Thyroid gland (tissue), 4 donors: ENCODE data around the gene BCL2. TPM values are rescaled to one million over a fixed set of nuclear protein-coding genes. Genes with fewer than 3 reads are reported as not detected.

Experiments
- DNase-seq, 2 donors: peaks; one replicate each; pipeline ENCODE4 v3.0.0-alpha.2; 2019
- H3K27ac ChIP-seq, 3 donors: fragments of 200-600 bp; sonication (generic); 1 replicate in 2 of 3; 2 replicates in 1 of 3; pipeline ENCODE4 v1.5.1; 2016 to 2019; ENCODE audit warnings: mild to moderate bottlenecking in 1 of 3, moderate library complexity in 1 of 3
- H3K27me3 ChIP-seq: fragments of 200-600 bp; sonication (generic); one replicate; pipeline ENCODE4 v1.5.1; 2019
- H3K36me3 ChIP-seq, 2 donors: fragments of 200-600 bp; sonication (generic); one replicate each; pipeline ENCODE4 v1.5.1; 2016 to 2019
- H3K4me1 ChIP-seq, 2 donors: fragments of 200-600 bp; sonication (generic); one replicate each; pipeline ENCODE4 v1.5.1; 2017 to 2019
- H3K4me3 ChIP-seq, 3 donors: fragments of 200-600 bp; sonication (generic); replicated peaks in 1 of 3; 1 replicate in 2 of 3; 2 replicates in 1 of 3; pipeline ENCODE4 v1.5.1; 2016; ENCODE audit warnings: mild to moderate bottlenecking in 1 of 3
- H3K9me3 ChIP-seq: fragments of 200-600 bp; sonication (generic); one replicate; pipeline ENCODE4 v1.5.1; 2017
- POLR2A ChIP-seq, 2 donors: fragments of 450-650 bp; IDR thresholded peaks; one replicate each; pipeline ENCODE4 v1.6.1; 2017; ENCODE audit warnings: antibody characterized with exemption in 2 of 2, mild to moderate bottlenecking in 2 of 2, moderate library complexity in 1 of 2
- WGBS, 2 donors: methylation state at CpG; one replicate each; pipeline ENCODE4 v1.1.5; 2017; 5-methylcytosine and 5-hydroxymethylcytosine counted together
- intact Hi-C: fragments of 100-400 bp; cut with DNase I; formaldehyde crosslinking; loops from one replicate; pipeline ENCODE4 v1.15.1; 2023
- total RNA-seq, 4 donors: library from RNA; depleted of rRNA; stranded (reverse); fragments of >200 nt; gene quantifications; one replicate each; pipeline ENCODE4 v1.2.3, GENCODE V29; 2016
- TF ChIP-seq, protein P1 (sequence below), 6 experiments: fragments of 200-600 bp in 3 of 6; fragments of 450-650 bp in 3 of 6; sonication (generic) in 3 of 6; IDR thresholded peaks; one replicate each; pipeline ENCODE4 v1.5.1; 2016 to 2019; ENCODE audit warnings: antibody characterized with exemption in 6 of 6, mild to moderate bottlenecking in 2 of 6, inconsistent platforms in 1 of 6, moderate library complexity in 1 of 6

Gene BCL2
- total RNA-seq, 4 donors from 2014 or later = 108 to 163 (median 115) TPM

DNA sequence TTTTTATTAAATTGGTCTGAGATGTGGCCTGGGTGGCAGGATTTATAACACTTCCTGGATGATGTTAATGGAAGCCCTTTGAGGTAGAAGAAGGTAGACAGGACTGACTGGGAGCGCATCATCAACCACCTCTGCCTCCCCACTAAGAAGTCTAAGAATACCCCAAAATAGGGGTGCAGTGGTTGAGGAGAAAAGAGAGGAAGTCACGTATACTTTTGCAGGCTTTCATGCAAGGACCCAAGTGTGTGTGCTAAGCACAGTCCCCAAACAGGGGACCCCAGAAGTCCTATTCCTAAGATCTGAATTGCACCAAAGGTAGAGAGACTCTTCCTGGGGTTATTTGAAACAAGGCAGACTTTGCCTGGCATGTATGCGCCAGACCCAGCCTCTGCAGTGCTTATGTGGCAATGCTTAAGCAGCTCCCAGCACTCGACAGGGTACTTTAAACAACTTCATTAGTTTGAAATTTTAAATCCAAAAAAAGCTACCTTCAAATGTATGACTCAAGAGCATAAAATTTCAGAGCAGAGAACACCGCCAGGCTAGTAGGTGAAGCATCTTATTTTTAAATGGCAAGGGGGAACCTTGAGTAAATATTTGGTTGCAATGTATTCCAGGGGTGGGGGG lies 35.3 kb downstream of the BCL2 start:
- H3K27me3 ChIP-seq = no peaks in the 10 kb centered on the region
- WGBS, 2 donors = 51 to 65% methylated on average over 5 of the region's 5 CpGs
- no peaks in the 10 kb centered on the region for H3K36me3 ChIP-seq
- peaks cover 31 to 74% of the 10 kb centered on the region in 2 donors for H3K4me1 ChIP-seq
- peak overlapping the region; percentile 41 to 67 (median 64) for H3K27ac ChIP-seq
- no peak for TF ChIP-seq POLR2A (IDR thresholded peaks at IDR 0.05)
- TF ChIP-seq, protein P1, sequence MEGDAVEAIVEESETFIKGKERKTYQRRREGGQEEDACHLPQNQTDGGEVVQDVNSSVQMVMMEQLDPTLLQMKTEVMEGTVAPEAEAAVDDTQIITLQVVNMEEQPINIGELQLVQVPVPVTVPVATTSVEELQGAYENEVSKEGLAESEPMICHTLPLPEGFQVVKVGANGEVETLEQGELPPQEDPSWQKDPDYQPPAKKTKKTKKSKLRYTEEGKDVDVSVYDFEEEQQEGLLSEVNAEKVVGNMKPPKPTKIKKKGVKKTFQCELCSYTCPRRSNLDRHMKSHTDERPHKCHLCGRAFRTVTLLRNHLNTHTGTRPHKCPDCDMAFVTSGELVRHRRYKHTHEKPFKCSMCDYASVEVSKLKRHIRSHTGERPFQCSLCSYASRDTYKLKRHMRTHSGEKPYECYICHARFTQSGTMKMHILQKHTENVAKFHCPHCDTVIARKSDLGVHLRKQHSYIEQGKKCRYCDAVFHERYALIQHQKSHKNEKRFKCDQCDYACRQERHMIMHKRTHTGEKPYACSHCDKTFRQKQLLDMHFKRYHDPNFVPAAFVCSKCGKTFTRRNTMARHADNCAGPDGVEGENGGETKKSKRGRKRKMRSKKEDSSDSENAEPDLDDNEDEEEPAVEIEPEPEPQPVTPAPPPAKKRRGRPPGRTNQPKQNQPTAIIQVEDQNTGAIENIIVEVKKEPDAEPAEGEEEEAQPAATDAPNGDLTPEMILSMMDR (IDR thresholded peaks at IDR 0.05) = no peak
- peak; percentile 53 to 66 for DNase-seq
- H3K9me3 ChIP-seq = no peaks in the 10 kb centered on the region
- no peak overlapping the region for H3K4me3 ChIP-seq
- intact Hi-C loops = no loop called here

GRCh38 chr18:63283305-63284094 lies 36.1 kb downstream of the BCL2 start:
- Histone ChIP-seq H3K4me1 (peaks cover 24 to 69% of the 10 kb centered on the region in 2 donors), H3K27ac (peak overlapping the region; percentile 41 to 67 (median 64)), H3K36me3 (no peaks in the 10 kb centered on the region), H3K4me3 (no peak overlapping the region), H3K27me3 (no peaks in the 10 kb centered on the region), H3K9me3 (no peaks in the 10 kb centered on the region)
- TF ChIP-seq, protein P1 (IDR thresholded peaks at IDR 0.05) = no peak
- no peak for TF ChIP-seq POLR2A (IDR thresholded peaks at IDR 0.05)
- 80 to 85% methylated on average over 16 of the region's 16 CpGs for WGBS, 2 donors
- no peak for DNase-seq
- intact Hi-C loops = no loop called here

- Histone ChIP-seq H3K27ac (peak overlapping the region in 2 of 3 donors; percentile 26 to 67), H3K27me3 (no peaks in the 10 kb centered on the region), H3K36me3 (no peaks in the 10 kb centered on the region), H3K9me3 (no peaks in the 10 kb centered on the region), H3K4me1 (peaks cover 27 to 68% of the 10 kb centered on the region in 2 donors), H3K4me3 (no peak overlapping the region)
- TF ChIP-seq, protein P1 (IDR thresholded peaks at IDR 0.05) = no peak
- no peak for TF ChIP-seq POLR2A (IDR thresholded peaks at IDR 0.05)
- intact Hi-C loops = no loop called here
- no peak for DNase-seq
Measured at GRCh38 chr18:63282793-63283192, 36.8 kb downstream of the BCL2 start.

DNA sequence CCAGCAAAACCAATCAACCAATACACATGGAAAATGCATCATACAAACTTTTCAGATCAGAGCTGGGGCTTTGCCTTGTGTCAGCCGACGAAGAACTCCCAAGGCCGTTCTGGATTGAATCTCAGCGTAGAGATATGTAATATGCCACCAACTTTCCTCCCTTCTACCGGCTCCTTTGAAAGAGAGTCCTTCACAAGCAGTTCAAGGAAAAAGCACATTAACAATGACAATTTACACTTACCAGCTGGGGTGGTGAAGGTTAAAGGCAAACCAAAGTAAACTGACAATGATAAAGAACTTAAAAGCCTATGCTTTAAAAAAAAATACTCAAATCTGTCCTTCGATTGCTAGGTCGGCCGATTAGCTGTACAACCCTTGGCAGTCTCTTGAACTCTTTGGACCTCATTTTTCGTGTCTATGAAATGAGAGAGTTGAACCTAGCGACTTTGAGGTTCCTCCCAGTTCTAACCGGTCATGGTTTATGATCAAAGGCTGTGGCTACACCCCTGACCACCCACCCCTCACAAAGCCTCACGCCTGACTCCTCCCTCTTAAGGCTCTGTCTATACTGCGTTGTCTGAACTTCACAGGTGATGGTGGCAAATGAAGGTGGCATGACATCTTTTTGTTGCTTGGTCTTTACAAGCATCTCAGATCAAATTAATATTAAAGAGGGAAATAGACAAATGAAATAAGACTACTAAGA lies 46.2 kb downstream of the BCL2 start:
- no peak overlapping the region for H3K4me3 ChIP-seq
- no peaks in the 10 kb centered on the region for H3K9me3 ChIP-seq
- peak overlapping the region in 1 of 3 donors; percentile 21 for H3K27ac ChIP-seq
- intact Hi-C loops = no loop called here
- WGBS, 2 donors = 68 to 86% methylated on average over 13 of the region's 13 CpGs
- H3K36me3 ChIP-seq = no peaks in the 10 kb centered on the region
- H3K4me1 ChIP-seq = peaks cover 20 to 39% of the 10 kb centered on the region in 2 donors
- TF ChIP-seq, protein P1 (IDR thresholded peaks at IDR 0.05) = no peak
- no peak for TF ChIP-seq POLR2A (IDR thresholded peaks at IDR 0.05)
- DNase-seq = no peak
- no peaks in the 10 kb centered on the region for H3K27me3 ChIP-seq
